ENCODE data around the gene DUOXA2. TPM values are rescaled to one million over a fixed set of nuclear protein-coding genes. Genes with fewer than 3 reads are reported as not detected.

DUOXA2 gene
- total and polyA plus RNA-seq, 11 donors: 0.03 TPM; not detected in 10

- Histone ChIP-seq H3K27ac (no peak overlapping the region), H3K9me3 (no peaks in the 10 kb centered on the region), H3K27me3 (peaks cover 12 to 76% (median 39%) of the 10 kb centered on the region in 9 donors), H3K36me3 (no peaks in the 10 kb centered on the region), H3K4me3 (no peak overlapping the region), H3K4me1 (peaks cover 0 to 18% (median 9%) of the 10 kb centered on the region in 12 donors)
- intact Hi-C loops (cut with DNase I): no loop called here
- 94 to 95% (median 95%) methylated on average over 6 to 10 of the region's 10 CpGs for WGBS, 4 donors
- TF ChIP-seq, protein P1, sequence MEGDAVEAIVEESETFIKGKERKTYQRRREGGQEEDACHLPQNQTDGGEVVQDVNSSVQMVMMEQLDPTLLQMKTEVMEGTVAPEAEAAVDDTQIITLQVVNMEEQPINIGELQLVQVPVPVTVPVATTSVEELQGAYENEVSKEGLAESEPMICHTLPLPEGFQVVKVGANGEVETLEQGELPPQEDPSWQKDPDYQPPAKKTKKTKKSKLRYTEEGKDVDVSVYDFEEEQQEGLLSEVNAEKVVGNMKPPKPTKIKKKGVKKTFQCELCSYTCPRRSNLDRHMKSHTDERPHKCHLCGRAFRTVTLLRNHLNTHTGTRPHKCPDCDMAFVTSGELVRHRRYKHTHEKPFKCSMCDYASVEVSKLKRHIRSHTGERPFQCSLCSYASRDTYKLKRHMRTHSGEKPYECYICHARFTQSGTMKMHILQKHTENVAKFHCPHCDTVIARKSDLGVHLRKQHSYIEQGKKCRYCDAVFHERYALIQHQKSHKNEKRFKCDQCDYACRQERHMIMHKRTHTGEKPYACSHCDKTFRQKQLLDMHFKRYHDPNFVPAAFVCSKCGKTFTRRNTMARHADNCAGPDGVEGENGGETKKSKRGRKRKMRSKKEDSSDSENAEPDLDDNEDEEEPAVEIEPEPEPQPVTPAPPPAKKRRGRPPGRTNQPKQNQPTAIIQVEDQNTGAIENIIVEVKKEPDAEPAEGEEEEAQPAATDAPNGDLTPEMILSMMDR (IDR thresholded peaks at IDR 0.05): no peak
- no peak for TF ChIP-seq POLR2A (IDR thresholded peaks at IDR 0.05)
- DNase-seq (no peak), ATAC-seq (no peak)
Observed at GRCh38 chr15:45120081-45120972, 6.2 kb downstream of the DUOXA2 start.

DNA sequence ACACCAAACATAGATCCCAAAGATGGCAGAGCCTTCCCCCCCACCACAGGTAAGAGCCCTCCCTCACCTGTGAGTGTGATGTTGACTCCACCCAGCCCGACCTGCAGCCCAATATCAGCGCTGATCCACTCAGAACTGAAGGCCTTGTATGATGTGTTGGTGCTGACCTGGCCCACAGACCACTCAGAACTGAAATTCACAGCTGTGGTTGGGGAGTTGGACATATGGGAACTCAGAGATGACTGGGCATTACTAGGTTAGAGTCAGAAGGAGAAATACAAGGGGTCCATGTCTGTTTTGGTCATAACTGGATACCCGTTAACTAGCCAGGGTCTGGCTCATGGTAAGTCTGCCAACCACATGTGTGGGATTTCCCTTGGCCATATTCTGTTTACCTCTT, 6.9 kb downstream of the DUOXA2 start:
- Histone ChIP-seq H3K27ac (no peak overlapping the region), H3K9me3 (no peaks in the 10 kb centered on the region), H3K4me1 (peaks cover 0 to 18% (median 9%) of the 10 kb centered on the region in 12 donors), H3K36me3 (no peaks in the 10 kb centered on the region), H3K4me3 (no peak overlapping the region), H3K27me3 (peaks cover 12 to 74% (median 32%) of the 10 kb centered on the region in 9 donors)
- no peak for TF ChIP-seq POLR2A (IDR thresholded peaks at IDR 0.05)
- TF ChIP-seq, protein P1 (IDR thresholded peaks at IDR 0.05): no peak
- 89 to 97% (median 93%) methylated on average over 3 of the region's 3 CpGs for WGBS, 4 donors
- ATAC-seq: no peak
- DNase-seq: no peak
- intact Hi-C loops (cut with DNase I): no loop called here

DNA sequence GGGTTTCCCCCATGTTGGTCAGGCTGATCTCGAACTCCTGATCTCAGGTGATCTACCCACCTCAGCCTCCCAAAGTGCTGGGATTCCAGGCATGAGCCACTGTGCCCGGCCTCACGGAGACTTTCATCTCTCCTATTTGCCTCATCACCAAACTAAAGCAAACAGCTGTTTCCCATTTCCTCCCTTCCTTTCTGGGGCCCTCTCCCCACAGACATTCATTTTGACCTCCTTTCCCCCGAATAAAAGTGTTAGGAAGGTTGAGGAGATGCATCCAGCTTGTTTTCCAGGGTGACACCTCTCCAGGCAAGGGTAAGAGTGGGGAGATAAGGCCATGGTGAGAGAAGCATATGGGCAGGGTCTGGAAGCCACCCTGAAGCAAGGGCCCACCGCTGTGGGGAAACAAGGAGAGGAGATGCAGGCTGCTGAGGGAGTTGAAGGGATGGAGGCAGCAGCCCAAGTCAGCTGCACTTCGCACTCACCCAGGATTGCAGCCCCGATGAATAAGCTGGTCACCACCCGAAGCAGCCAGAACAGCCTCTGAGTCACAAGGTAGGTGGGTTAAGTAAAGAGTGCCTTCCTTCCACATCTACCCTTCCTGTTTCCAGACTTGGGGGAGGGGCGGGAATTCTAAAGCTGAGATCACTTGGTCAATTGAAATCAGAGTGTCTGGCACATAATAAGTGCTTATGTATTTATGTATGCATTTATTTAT, 7.7 kb downstream of the DUOXA2 start:
- H3K9me3 ChIP-seq: no peaks in the 10 kb centered on the region
- TF ChIP-seq, protein P1 (IDR thresholded peaks at IDR 0.05): no peak
- TF ChIP-seq POLR2A (IDR thresholded peaks at IDR 0.05): no peak
- no peak for DNase-seq
- no peaks in the 10 kb centered on the region for H3K36me3 ChIP-seq
- H3K4me3 ChIP-seq: no peak overlapping the region
- WGBS, 4 donors: 56 to 62% (median 60%) methylated on average over 9 of the region's 9 CpGs
- no peak overlapping the region for H3K27ac ChIP-seq
- H3K27me3 ChIP-seq: peaks cover 5 to 68% (median 23%) of the 10 kb centered on the region in 9 donors
- intact Hi-C loops (cut with DNase I): no loop called here
- peaks cover 0 to 12% (median 7%) of the 10 kb centered on the region in 12 donors for H3K4me1 ChIP-seq
- no peak for ATAC-seq

DNA sequence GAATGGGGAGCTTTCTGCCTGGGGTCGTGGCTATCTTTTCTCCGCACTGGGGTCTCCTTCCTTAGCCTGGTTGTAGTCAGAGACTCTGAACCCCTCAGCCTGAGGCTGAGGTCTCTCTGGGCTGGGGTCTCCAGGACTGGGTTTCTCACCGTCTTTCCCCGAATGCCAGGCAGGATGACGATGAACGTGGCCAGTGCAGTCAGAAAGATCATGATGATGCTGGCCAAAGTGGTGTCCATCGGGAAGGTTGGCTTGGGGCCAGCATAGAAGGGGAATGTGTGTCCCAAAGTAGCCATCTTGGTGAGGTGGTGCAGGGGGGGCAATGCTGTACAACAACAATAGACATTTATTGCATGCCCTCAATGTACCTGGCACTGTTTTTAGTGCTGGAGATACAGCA, 8.6 kb downstream of the DUOXA2 start:
- Histone ChIP-seq H3K27ac (no peak overlapping the region), H3K36me3 (no peaks in the 10 kb centered on the region), H3K27me3 (peaks cover 0 to 64% (median 15%) of the 10 kb centered on the region in 9 donors), H3K4me1 (peaks cover 0 to 3% (median 3%) of the 10 kb centered on the region in 12 donors), H3K9me3 (no peaks in the 10 kb centered on the region), H3K4me3 (no peak overlapping the region)
- 83 to 85% (median 84%) methylated on average over 7 of the region's 7 CpGs for whole genome bisulfite sequencing, 4 donors
- ATAC-seq (no peak), DNase-seq (no peak)
- TF ChIP-seq, protein P1 (IDR thresholded peaks at IDR 0.05): no peak
- TF ChIP-seq POLR2A (IDR thresholded peaks at IDR 0.05): no peak
- intact Hi-C loops (cut with DNase I): no loop called here
